Adrenal gland (tissue), 5 donors: Measurements from ENCODE around the gene SEC14L5.

Source experiments
- POLR2A ChIP-seq, 2 donors: fragments of 450-650 bp; IDR thresholded peaks; one replicate each; pipeline ENCODE4 v1.6.1; 2017; ENCODE audit warnings: antibody characterized with exemption in 2 of 2, mild to moderate bottlenecking in 2 of 2, moderate library complexity in 1 of 2
- TF ChIP-seq, protein P1 (sequence below), 6 experiments: fragments of 450-650 bp in 4 of 6; fragments of 200-600 bp in 2 of 6; sonication (generic) in 1 of 6; IDR thresholded peaks; 1 replicate in 5 of 6; 2 replicates in 1 of 6; pipeline versions ENCODE4 v1.5.1 to v1.8.0; 2016 to 2021; ENCODE audit warnings: antibody characterized with exemption in 6 of 6, mild to moderate bottlenecking in 2 of 6, moderate library complexity in 1 of 6
- donor health status: DM: no; HTN: no; CAD: no.

DNA sequence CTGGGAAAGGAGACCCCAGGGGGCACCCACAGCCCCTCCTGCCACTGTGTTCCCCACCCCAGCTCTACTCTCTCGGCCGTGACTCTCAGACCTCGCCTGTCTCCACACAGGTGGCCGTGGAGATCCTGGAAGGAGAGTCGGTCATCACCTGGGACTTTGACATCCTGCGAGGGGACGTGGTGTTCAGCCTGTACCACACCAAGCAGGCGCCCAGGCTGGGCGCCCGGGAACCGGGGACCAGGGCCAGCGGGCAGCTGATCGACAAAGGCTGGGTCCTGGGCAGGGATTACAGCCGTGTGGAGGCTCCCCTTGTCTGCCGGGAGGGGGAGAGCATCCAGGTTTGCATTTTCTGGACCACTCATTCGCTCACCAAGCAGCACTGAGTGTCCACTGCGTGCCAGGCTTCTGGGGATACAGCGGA lies 50.2 kb downstream of the SEC14L5 start:
- TF ChIP-seq, protein P1, sequence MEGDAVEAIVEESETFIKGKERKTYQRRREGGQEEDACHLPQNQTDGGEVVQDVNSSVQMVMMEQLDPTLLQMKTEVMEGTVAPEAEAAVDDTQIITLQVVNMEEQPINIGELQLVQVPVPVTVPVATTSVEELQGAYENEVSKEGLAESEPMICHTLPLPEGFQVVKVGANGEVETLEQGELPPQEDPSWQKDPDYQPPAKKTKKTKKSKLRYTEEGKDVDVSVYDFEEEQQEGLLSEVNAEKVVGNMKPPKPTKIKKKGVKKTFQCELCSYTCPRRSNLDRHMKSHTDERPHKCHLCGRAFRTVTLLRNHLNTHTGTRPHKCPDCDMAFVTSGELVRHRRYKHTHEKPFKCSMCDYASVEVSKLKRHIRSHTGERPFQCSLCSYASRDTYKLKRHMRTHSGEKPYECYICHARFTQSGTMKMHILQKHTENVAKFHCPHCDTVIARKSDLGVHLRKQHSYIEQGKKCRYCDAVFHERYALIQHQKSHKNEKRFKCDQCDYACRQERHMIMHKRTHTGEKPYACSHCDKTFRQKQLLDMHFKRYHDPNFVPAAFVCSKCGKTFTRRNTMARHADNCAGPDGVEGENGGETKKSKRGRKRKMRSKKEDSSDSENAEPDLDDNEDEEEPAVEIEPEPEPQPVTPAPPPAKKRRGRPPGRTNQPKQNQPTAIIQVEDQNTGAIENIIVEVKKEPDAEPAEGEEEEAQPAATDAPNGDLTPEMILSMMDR (IDR thresholded peaks at IDR 0.05): no peak
- TF ChIP-seq POLR2A (IDR thresholded peaks at IDR 0.05): no peak
